ENCODE results near the gene PABPN1L. TPM values are rescaled to one million over a fixed set of nuclear protein-coding genes. Genes with fewer than 3 reads are reported as not detected.

Gene PABPN1L
- total RNA-seq, 1 experiment from 2014 or later: not detected

DNA sequence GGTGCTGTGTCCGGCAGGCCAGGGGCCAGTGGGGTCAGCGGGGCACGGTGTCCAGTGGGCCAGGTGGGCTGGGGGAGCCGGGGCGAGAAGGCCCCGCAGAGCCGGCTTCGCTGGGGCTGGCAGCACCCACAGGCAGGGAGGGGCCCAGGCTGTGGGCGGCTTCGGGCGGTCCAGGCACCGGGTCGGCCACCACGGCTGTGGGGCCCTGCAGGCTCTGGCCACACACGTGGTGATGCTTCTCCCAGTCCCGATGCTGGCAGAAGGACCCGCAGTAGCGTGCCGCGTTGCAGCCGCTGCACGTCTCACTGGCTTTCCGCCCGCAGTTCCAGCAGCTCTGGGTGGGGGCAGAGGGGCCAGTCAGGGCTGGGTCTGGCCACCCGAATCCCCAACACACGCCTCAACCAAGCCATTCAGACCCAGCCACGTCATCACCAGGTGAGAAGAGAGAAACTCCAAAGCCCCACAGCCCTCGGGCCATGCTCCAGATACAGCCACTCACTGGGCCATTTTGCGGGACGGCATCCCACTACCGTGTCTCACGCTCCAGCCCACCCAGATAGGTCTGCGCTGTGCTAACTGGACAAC is 10.6 kb upstream of the PABPN1L start:
- Histone ChIP-seq H2AFZ (ENCODE audit: low read length) (no peak overlapping the region), H3T11ph (ENCODE audit: low read length) (no peak overlapping the region), H3K9ac (ENCODE audit: extremely low read depth, insufficient read length, low read length) (no peak overlapping the region), H3K23ac (ENCODE audit: insufficient read length, low read depth, low read length) (no peak overlapping the region), H3K79me1 (ENCODE audit: insufficient read depth, low read depth, low read length, poor library complexity, severe bottlenecking) (no peaks in the 10 kb centered on the region), H3K4me1 (ENCODE audit: insufficient read depth, low read length) (no peaks in the 10 kb centered on the region), H4K8ac (replicated peaks; ENCODE audit: insufficient read length, low read depth, low read length) (no peak overlapping the region), H3K27me3 (ENCODE audit: insufficient read depth, low read length) (no peaks in the 10 kb centered on the region), H3K18ac (ENCODE audit: insufficient read length, low read depth, low read length) (no peak overlapping the region), H3K27ac (ENCODE audit: insufficient read length, low read depth, low read length) (no peak overlapping the region), H2BK120ac (ENCODE audit: low read depth, low read length, poor library complexity, severe bottlenecking) (no peak overlapping the region), H3K23me2 (ENCODE audit: insufficient read length, low read depth, low read length, poor library complexity, severe bottlenecking) (no peaks in the 10 kb centered on the region), H2BK20ac (ENCODE audit: low read depth, low read length, poor library complexity, severe bottlenecking) (no peak overlapping the region), H3K9me3 (ENCODE audit: control insufficient read depth, low read depth, low read length) (no peaks in the 10 kb centered on the region), H3K56ac (ENCODE audit: insufficient read length, low read depth, low read length) (no peak overlapping the region), H3K14ac (ENCODE audit: insufficient read depth, low read length) (no peak overlapping the region; the same call in 1 of the 2 replicates), H3K4ac (ENCODE audit: low read depth, low read length) (no peak overlapping the region), H2BK12ac (ENCODE audit: insufficient read length, low read depth, low read length) (no peak overlapping the region), H2BK15ac (ENCODE audit: low read depth, low read length) (no peak overlapping the region), H3K79me2 (ENCODE audit: insufficient read depth, low read length) (no peaks in the 10 kb centered on the region), H2AK5ac (ENCODE audit: insufficient read length, low read length) (no peak overlapping the region), H4K91ac (ENCODE audit: insufficient read length, low read depth, low read length) (no peak overlapping the region), H4K5ac (ENCODE audit: insufficient read length, low read depth, low read length) (no peak overlapping the region), H4K20me1 (ENCODE audit: control insufficient read depth, insufficient read depth, insufficient read length) (no peaks in the 10 kb centered on the region), H2BK5ac (ENCODE audit: insufficient read length, low read length) (no peak overlapping the region), H3K4me2 (ENCODE audit: insufficient read depth, insufficient read length, low read length) (no peak overlapping the region)
- Mint-ChIP-seq H3K4me3 (no peak overlapping the region), H3K36me3 (ENCODE audit: insufficient read depth in 1 of 3, low read depth in 3 of 3) (no peaks in the 10 kb centered on the region), H3K9me3 (no peaks in the 10 kb centered on the region), H3K4me1 (peaks cover 0 to 7% of the 10 kb centered on the region in 2 experiments; a peak in 1 of 4 replicates), H3K27me3 (ENCODE audit: low read depth) (no peaks in the 10 kb centered on the region), H3K27ac (no peak overlapping the region)
- WGBS (ENCODE audit: extremely low coverage, insufficient read length, low lambda C conversion rate): no CpG with 5 or more reads among the region's 33 CpGs
- no peak for DNase-seq
- TF ChIP-seq CTCF (conservative IDR thresholded peaks at IDR 0.05): no peak
